DND-41 (cell line): ENCODE results near the gene FBXO9.

Source experiments
- ATAC-seq: fragments of 200-7000 bp; cut with Tn5 transposase; 3 replicates; pipeline ENCODE4 v1.9.1; 2021; ENCODE audit warnings: low read depth; ENCODE audit not compliant: insufficient read depth
- DNase-seq: peaks from one replicate; pipeline ENCODE4 v3.0.0-alpha.2; 2020
- H2AFZ ChIP-seq: 2 replicates; pipeline ENCODE4 v1.6.0; 2012; ENCODE audit warnings: low read depth, low read length
- H3K27ac ChIP-seq: 2 replicates; pipeline ENCODE4 v1.5.1; 2012; ENCODE audit warnings: low read length, inconsistent platforms
- H3K27me3 ChIP-seq: fragments of 200-600 bp; sonication (generic); 2 replicates; pipeline ENCODE4 v1.6.0; 2012; ENCODE audit warnings: low read length, mild to moderate bottlenecking, inconsistent platforms; ENCODE audit not compliant: insufficient read depth, poor library complexity
- H3K36me3 ChIP-seq: 2 replicates; pipeline ENCODE4 v1.5.1; 2012; ENCODE audit warnings: low read length, inconsistent platforms; ENCODE audit not compliant: insufficient read depth
- H3K4me1 ChIP-seq: 2 replicates; pipeline ENCODE4 v1.5.1; 2012; ENCODE audit warnings: mild to moderate bottlenecking, low read length; ENCODE audit not compliant: insufficient read depth
- H3K4me2 ChIP-seq: 2 replicates; pipeline ENCODE4 v1.6.0; 2012; ENCODE audit warnings: mild to moderate bottlenecking, moderate library complexity, low read length, inconsistent platforms; ENCODE audit not compliant: insufficient read depth
- H3K4me3 ChIP-seq, 2 experiments: fragments of 200-600 bp in 1 of 2; shearing (Covaris generic) in 1 of 2; 2 replicates each; pipeline ENCODE4 v1.5.1; 2012 to 2016; ENCODE audit warnings: inconsistent platforms in 2 of 2, low read length in 2 of 2, mild to moderate bottlenecking in 2 of 2, low read depth in 1 of 2, moderate library complexity in 1 of 2
- H3K79me2 ChIP-seq: 2 replicates; pipeline ENCODE4 v1.6.0; 2012; ENCODE audit warnings: low read length, inconsistent platforms; ENCODE audit not compliant: insufficient read depth
- H3K9ac ChIP-seq: 2 replicates; pipeline ENCODE4 v1.6.0; 2012; ENCODE audit warnings: low read depth, mild to moderate bottlenecking, inconsistent platforms, low read length, moderate library complexity
- H3K9me3 ChIP-seq: 2 replicates; pipeline ENCODE4 v1.5.1; 2012; ENCODE audit warnings: low read length, moderate library complexity, mild to moderate bottlenecking, inconsistent platforms; ENCODE audit not compliant: insufficient read depth, severe bottlenecking
- H4K20me1 ChIP-seq: 2 replicates; pipeline ENCODE4 v1.6.0; 2012; ENCODE audit warnings: low read length; ENCODE audit not compliant: insufficient read depth
- CTCF ChIP-seq: IDR thresholded peaks from 2 replicates; pipeline ENCODE4 v1.5.1; 2012; ENCODE audit warnings: borderline replicate concordance, low read length, moderate library complexity, mild to moderate bottlenecking; ENCODE audit not compliant: poor library complexity, severe bottlenecking; ENCODE audit errors: extremely low read depth
- EZH2 ChIP-seq: IDR thresholded peaks from 3 replicates; pipeline ENCODE4 v1.6.1; 2012; ENCODE audit warnings: borderline replicate concordance, low read depth, mild to moderate bottlenecking, moderate library complexity, low read length, inconsistent platforms; ENCODE audit not compliant: severe bottlenecking

Gene FBXO9

GRCh38 chr6:53027131-53027718 lies 38.0 kb upstream of the FBXO9 start:
- H3K4me1 ChIP-seq: no peaks in the 10 kb centered on the region
- no peak for TF ChIP-seq EZH2
- no peak for TF ChIP-seq CTCF
- no peak overlapping the region for H2AFZ ChIP-seq
- DNase-seq: no peak
- no peak overlapping the region for H3K9ac ChIP-seq
- no peak overlapping the region for H3K4me3 ChIP-seq
- no peaks in the 10 kb centered on the region for H3K27me3 ChIP-seq
- H3K4me2 ChIP-seq: no peak overlapping the region
- ATAC-seq: no peak
- no peaks in the 10 kb centered on the region for H4K20me1 ChIP-seq
- no peak overlapping the region for H3K27ac ChIP-seq
- no peaks in the 10 kb centered on the region for H3K9me3 ChIP-seq
- H3K36me3 ChIP-seq: peaks cover 61% of the 10 kb centered on the region
- no peaks in the 10 kb centered on the region for H3K79me2 ChIP-seq

GRCh38 chr6:53028467-53028866 lies 36.7 kb upstream of the FBXO9 start:
- Histone ChIP-seq H3K9ac (no peak overlapping the region), H3K27ac (no peak overlapping the region)

GRCh38 chr6:53029257-53029656 lies 35.9 kb upstream of the FBXO9 start:
- TF ChIP-seq EZH2: no peak
- H3K4me1 ChIP-seq: no peaks in the 10 kb centered on the region
- H3K27ac ChIP-seq: no peak overlapping the region
- H3K4me3 ChIP-seq: no peak overlapping the region
- no peak overlapping the region for H2AFZ ChIP-seq
- H3K9me3 ChIP-seq: no peaks in the 10 kb centered on the region
- H3K4me2 ChIP-seq: no peak overlapping the region
- ATAC-seq (no peak), DNase-seq (no peak)
- H3K36me3 ChIP-seq: peaks cover 75% of the 10 kb centered on the region
- H3K9ac ChIP-seq: no peak overlapping the region
- H4K20me1 ChIP-seq: no peaks in the 10 kb centered on the region
- H3K27me3 ChIP-seq: no peaks in the 10 kb centered on the region
- H3K79me2 ChIP-seq: no peaks in the 10 kb centered on the region

More at GRCh38 chr6:53028467-53028866, 36.7 kb upstream of the FBXO9 start:
- Histone ChIP-seq H3K9me3 (no peaks in the 10 kb centered on the region), H3K36me3 (peaks cover 69% of the 10 kb centered on the region), H4K20me1 (no peaks in the 10 kb centered on the region), H3K4me1 (no peaks in the 10 kb centered on the region), H3K79me2 (no peaks in the 10 kb centered on the region), H3K27me3 (no peaks in the 10 kb centered on the region), H3K4me3 (no peak overlapping the region), H2AFZ (no peak overlapping the region), H3K4me2 (no peak overlapping the region)
- ATAC-seq (no peak), DNase-seq (no peak)
- TF ChIP-seq CTCF (no peak), EZH2 (no peak)

- no peak overlapping the region for H3K9ac ChIP-seq
- no peak overlapping the region for H2AFZ ChIP-seq
- H3K27me3 ChIP-seq: no peaks in the 10 kb centered on the region
- peaks cover 80% of the 10 kb centered on the region for H3K36me3 ChIP-seq
- no peak overlapping the region for H3K4me3 ChIP-seq
- H3K79me2 ChIP-seq: no peaks in the 10 kb centered on the region
- DNase-seq: no peak
- no peaks in the 10 kb centered on the region for H3K4me1 ChIP-seq
- no peak for ATAC-seq
- no peak for TF ChIP-seq CTCF
- no peak for TF ChIP-seq EZH2
- no peak overlapping the region for H3K4me2 ChIP-seq
- H3K27ac ChIP-seq: no peak overlapping the region
- H3K9me3 ChIP-seq: no peaks in the 10 kb centered on the region
- H4K20me1 ChIP-seq: no peaks in the 10 kb centered on the region
Measured at GRCh38 chr6:53029761-53030160, 35.4 kb upstream of the FBXO9 start.
